ENCODE data around the gene CNTN5. TPM values are rescaled to one million over a fixed set of nuclear protein-coding genes. Genes with fewer than 3 reads are reported as not detected.

Gene CNTN5
- total RNA-seq, 1 donor from 2014 or later = 0.24 TPM

DNA sequence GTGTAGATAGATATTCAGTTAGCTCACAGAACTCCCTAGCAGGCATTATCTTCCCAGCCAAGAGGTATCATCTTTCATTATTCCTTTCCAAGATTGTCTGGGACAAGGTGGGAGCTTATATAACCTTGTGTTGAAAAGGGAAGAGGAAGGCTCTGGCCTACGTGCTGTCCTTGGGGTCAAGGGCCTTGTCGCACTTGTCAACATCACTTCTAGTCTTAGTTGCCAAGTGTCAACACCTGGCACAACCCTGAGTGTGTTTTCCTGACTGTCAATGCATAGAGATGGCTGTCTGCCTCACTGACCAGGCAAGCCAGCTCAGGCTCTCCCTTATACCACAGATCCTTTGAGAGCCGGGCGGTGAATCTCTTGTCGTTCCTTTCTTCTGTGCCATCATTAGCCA is 331.9 kb downstream of the CNTN5 start:
- no peaks in the 10 kb centered on the region for H3K27me3 ChIP-seq (ENCODE audit: low read depth)
- no peaks in the 10 kb centered on the region for H3K4me1 ChIP-seq
- no peaks in the 10 kb centered on the region for H3K9me3 ChIP-seq
- intact Hi-C loops (cut with DNase I) = no loop called here
- no peak for ATAC-seq
- no peak overlapping the region for H3K27ac ChIP-seq
- H3K4me3 ChIP-seq = no peak overlapping the region
- no peaks in the 10 kb centered on the region for H3K36me3 ChIP-seq
- DNase-seq = no peak
- TF ChIP-seq CTCF (IDR thresholded peaks at IDR 0.05) = no peak

DNA sequence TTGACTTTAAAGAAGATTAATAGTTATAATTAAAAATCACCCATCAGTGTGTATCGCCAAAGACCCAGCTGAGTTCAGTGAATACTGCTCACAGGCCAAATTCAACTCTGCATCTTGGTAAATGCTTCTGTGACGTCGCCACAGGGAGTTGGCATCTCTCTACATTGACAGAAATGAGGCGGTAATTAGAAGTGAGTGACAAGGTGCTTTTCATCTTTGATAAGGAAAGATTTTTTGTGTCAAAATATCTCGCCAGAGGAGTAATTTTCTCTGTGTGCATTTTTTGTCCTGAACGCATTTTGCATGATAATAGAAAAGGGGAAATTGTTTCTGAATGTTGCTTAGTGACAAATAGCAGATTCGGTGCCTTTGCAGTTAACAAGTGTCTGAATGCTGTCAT is 345.8 kb downstream of the CNTN5 start:
- Histone ChIP-seq H3K27me3 (ENCODE audit: low read depth) (no peaks in the 10 kb centered on the region), H3K27ac (no peak overlapping the region), H3K4me1 (no peaks in the 10 kb centered on the region), H3K4me3 (no peak overlapping the region), H3K9me3 (no peaks in the 10 kb centered on the region), H3K36me3 (no peaks in the 10 kb centered on the region)
- intact Hi-C loops (cut with DNase I) = no loop called here
- ATAC-seq (no peak), DNase-seq (no peak)
- no peak for TF ChIP-seq CTCF (IDR thresholded peaks at IDR 0.05)

- intact Hi-C loops (cut with DNase I) = no loop called here
- DNase-seq (no peak), ATAC-seq (peak; percentile 29 to 75)
- H3K4me1 ChIP-seq = no peaks in the 10 kb centered on the region
- H3K9me3 ChIP-seq = no peaks in the 10 kb centered on the region
- H3K27me3 ChIP-seq (ENCODE audit: low read depth) = no peaks in the 10 kb centered on the region
- no peak overlapping the region for H3K27ac ChIP-seq
- H3K36me3 ChIP-seq = no peaks in the 10 kb centered on the region
- no peak overlapping the region for H3K4me3 ChIP-seq
- no peak for TF ChIP-seq CTCF (IDR thresholded peaks at IDR 0.05)
Measured at GRCh38 chr11:99368583-99368982, 347.8 kb downstream of the CNTN5 start.

GRCh38 chr11:99370549-99371216 is 349.9 kb downstream of the CNTN5 start:
- H3K36me3 ChIP-seq = no peaks in the 10 kb centered on the region
- no peaks in the 10 kb centered on the region for H3K9me3 ChIP-seq
- TF ChIP-seq CTCF (IDR thresholded peaks at IDR 0.05) = no peak
- H3K4me1 ChIP-seq = no peaks in the 10 kb centered on the region
- H3K4me3 ChIP-seq = no peak overlapping the region
- DNase-seq (no peak), ATAC-seq (peak; percentile 58 to 66)
- H3K27ac ChIP-seq = no peak overlapping the region
- intact Hi-C loops (cut with DNase I) = no loop called here
- no peaks in the 10 kb centered on the region for H3K27me3 ChIP-seq (ENCODE audit: low read depth)

DNA sequence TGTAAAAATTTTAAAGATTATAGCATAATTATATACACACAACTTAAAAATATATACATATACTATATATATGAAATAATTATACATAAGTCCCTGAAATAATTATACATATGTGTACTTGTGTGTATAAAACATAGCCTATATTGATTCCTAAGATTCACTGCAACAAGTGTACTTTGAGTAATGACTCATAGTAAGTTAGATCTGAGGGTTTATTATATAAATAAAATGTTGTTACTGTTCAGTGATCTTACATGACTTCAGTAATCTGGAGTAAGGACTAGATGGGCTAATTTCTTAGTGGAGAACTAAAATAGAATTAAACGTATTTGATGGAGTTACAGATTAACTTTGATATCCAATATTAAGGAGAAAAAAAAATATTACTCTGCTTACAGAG is 350.5 kb downstream of the CNTN5 start:
- Histone ChIP-seq H3K4me3 (no peak overlapping the region), H3K4me1 (no peaks in the 10 kb centered on the region), H3K9me3 (no peaks in the 10 kb centered on the region), H3K27ac (no peak overlapping the region), H3K36me3 (no peaks in the 10 kb centered on the region), H3K27me3 (ENCODE audit: low read depth) (no peaks in the 10 kb centered on the region)
- intact Hi-C loops (cut with DNase I) = no loop called here
- ATAC-seq (no peak), DNase-seq (no peak)
- TF ChIP-seq CTCF (IDR thresholded peaks at IDR 0.05) = no peak

Data from lower lobe of right lung (tissue), 2 donors.